GM19023 (cell line): Measurements from ENCODE around the gene STARD5.

Experiments used
- ATAC-seq: cut with Tn5 transposase; IDR thresholded peaks from one replicate; pipeline ENCODE4 v1.9.1; 2021; ENCODE audit warnings: mild to moderate bottlenecking, moderate library complexity; ENCODE audit not compliant: unreplicated experiment

Gene STARD5

GRCh38 chr15:81259760-81260298 is 64.1 kb downstream of the STARD5 start:
- ATAC-seq: no peak
